Measurements from ENCODE around the gene NCKAP5.
"Not testable (repeated sequence)": the region's sequence is repeated elsewhere in the genome, so short reads cannot be mapped to it uniquely, and the experiment has no call there.

NCKAP5 gene

GRCh38 chr2:133249362-133249761 is 318.9 kb downstream of the NCKAP5 start:
- no peak for DNase-seq

GRCh38 chr2:133248264-133248663 is 320.0 kb downstream of the NCKAP5 start:
- DNase-seq, result no peak

- no peak for DNase-seq
Observed at GRCh38 chr2:133247631-133248030, 320.6 kb downstream of the NCKAP5 start.

- DNase-seq, result no peak
Observed at GRCh38 chr2:133241224-133241571, 327.1 kb downstream of the NCKAP5 start.

GRCh38 chr2:133240491-133241223 is 327.6 kb downstream of the NCKAP5 start:
- no peak for DNase-seq

GRCh38 chr2:133235968-133236367 is 332.3 kb downstream of the NCKAP5 start:
- DNase-seq, result no peak

- no peak for DNase-seq
Observed at GRCh38 chr2:133232556-133232955, 335.7 kb downstream of the NCKAP5 start.

- no peak for DNase-seq
Observed at GRCh38 chr2:133231264-133231663, 337.0 kb downstream of the NCKAP5 start.

- no peak for DNase-seq
Observed at GRCh38 chr2:133229974-133230373, 338.3 kb downstream of the NCKAP5 start.

GRCh38 chr2:133223226-133223625 is 345.0 kb downstream of the NCKAP5 start:
- DNase-seq, result no peak

- no peak for DNase-seq
Observed at GRCh38 chr2:133221398-133221797, 346.9 kb downstream of the NCKAP5 start.

- no peak for DNase-seq
Observed at GRCh38 chr2:133218204-133218603, 350.1 kb downstream of the NCKAP5 start.

GRCh38 chr2:133215477-133215876 is 352.8 kb downstream of the NCKAP5 start:
- no peak for DNase-seq

GRCh38 chr2:133213651-133214050 is 354.6 kb downstream of the NCKAP5 start:
- no peak for DNase-seq

GRCh38 chr2:133209325-133209724 is 358.9 kb downstream of the NCKAP5 start:
- no peak for DNase-seq

GRCh38 chr2:133206666-133207065 is 361.6 kb downstream of the NCKAP5 start:
- DNase-seq, result not testable (repeated sequence)

GRCh38 chr2:133204421-133204820 is 363.8 kb downstream of the NCKAP5 start:
- no peak for DNase-seq

- DNase-seq, result no peak
Observed at GRCh38 chr2:133200684-133201421, 367.4 kb downstream of the NCKAP5 start.

GRCh38 chr2:133198678-133199077 is 369.6 kb downstream of the NCKAP5 start:
- DNase-seq, result no peak

GRCh38 chr2:133197156-133197555 is 371.1 kb downstream of the NCKAP5 start:
- DNase-seq, result no peak

- no peak for DNase-seq
Observed at GRCh38 chr2:133194777-133195335, 373.4 kb downstream of the NCKAP5 start.

GRCh38 chr2:133194362-133194655 is 374.0 kb downstream of the NCKAP5 start:
- no peak for DNase-seq

GRCh38 chr2:133193544-133194361 is 374.5 kb downstream of the NCKAP5 start:
- DNase-seq, result no peak

GRCh38 chr2:133192028-133192427 is 376.2 kb downstream of the NCKAP5 start:
- no peak for DNase-seq

Measured in activated gamma-delta T cell treated with Interleukin-2 at 50 U/mL for 16 hours (primary cell).